OCI-LY1 (cell line): Measurements from ENCODE around the gene VWA3A.
"Not testable (repeated sequence)": the region's sequence is repeated elsewhere in the genome, so short reads cannot be mapped to it uniquely, and the experiment has no call there.

Experiments
- H2AFZ ChIP-seq: fragments of 200-600 bp; sonication (generic), shearing (Covaris generic); 2 replicates; pipeline ENCODE4 v1.6.0; 2014; ENCODE audit warnings: antibody characterized with exemption, mild to moderate bottlenecking, low read length
- H3F3A ChIP-seq: fragments of 200-600 bp; sonication (generic), shearing (Covaris generic); 2 replicates; pipeline ENCODE4 v1.6.0; 2014; ENCODE audit warnings: mild to moderate bottlenecking, antibody characterized with exemption, low read length, moderate library complexity; ENCODE audit not compliant: insufficient read depth
- H3K27ac ChIP-seq: fragments of 200-600 bp; sonication (generic); 2 replicates; pipeline ENCODE4 v1.5.1; 2014; ENCODE audit warnings: low read length, mixed run types, mild to moderate bottlenecking, low read depth; ENCODE audit not compliant: poor library complexity, severe bottlenecking
- H3K27me3 ChIP-seq: fragments of 200-600 bp; sonication (generic); 2 replicates; pipeline ENCODE4 v1.6.0; 2014; ENCODE audit warnings: antibody characterized with exemption, mild to moderate bottlenecking, low read length, moderate library complexity; ENCODE audit not compliant: insufficient read depth
- H3K36me3 ChIP-seq: fragments of 200-600 bp; sonication (generic); 2 replicates; pipeline ENCODE4 v1.6.1; 2014; ENCODE audit warnings: mild to moderate bottlenecking, antibody characterized with exemption, low read length, moderate library complexity, mixed read lengths; ENCODE audit not compliant: insufficient read depth
- H3K4me1 ChIP-seq: fragments of 200-600 bp; sonication (generic); 2 replicates; pipeline ENCODE4 v1.5.1; 2014; ENCODE audit warnings: mild to moderate bottlenecking, low read length, moderate library complexity; ENCODE audit not compliant: insufficient read depth, severe bottlenecking
- H3K4me2 ChIP-seq: fragments of 200-600 bp; sonication (generic), shearing (Covaris generic); 2 replicates; pipeline ENCODE4 v1.6.1; 2014; ENCODE audit warnings: low read length
- H3K4me3 ChIP-seq: fragments of 200-600 bp; sonication (generic); 2 replicates; pipeline ENCODE4 v1.5.1; 2014; ENCODE audit warnings: low read length, low read depth, mild to moderate bottlenecking, mixed read lengths; ENCODE audit not compliant: poor library complexity, severe bottlenecking
- H3K79me2 ChIP-seq: fragments of 200-600 bp; shearing (Covaris generic); 2 replicates; pipeline ENCODE4 v1.6.1; 2016; ENCODE audit warnings: mixed run types, low read length, mixed read lengths; ENCODE audit not compliant: insufficient read depth
- H3K9ac ChIP-seq: fragments of 200-600 bp; sonication (generic), shearing (Covaris generic); 2 replicates; pipeline ENCODE4 v1.6.1; 2014; ENCODE audit warnings: mild to moderate bottlenecking, low read length, mixed read lengths
- H3K9me2 ChIP-seq: fragments of 200-600 bp; sonication (generic), shearing (Covaris generic); 2 replicates; pipeline ENCODE4 v1.6.1; 2014; ENCODE audit warnings: low read depth, mild to moderate bottlenecking, low read length, mixed read lengths
- H3K9me3 ChIP-seq: fragments of 200-600 bp; shearing (Covaris generic); 2 replicates; pipeline ENCODE4 v1.6.1; 2014; ENCODE audit warnings: low read length, mixed read lengths
- H4K20me1 ChIP-seq: fragments of 200-600 bp; sonication (generic), shearing (Covaris generic); 2 replicates; pipeline ENCODE4 v1.6.0; 2016; ENCODE audit warnings: mild to moderate bottlenecking, low read length; ENCODE audit not compliant: insufficient read depth
- EZH2 ChIP-seq: fragments of 200-600 bp; sonication (generic), shearing (Covaris generic); IDR thresholded peaks from 2 replicates; pipeline ENCODE4 v1.8.0; 2017; ENCODE audit warnings: borderline replicate concordance, mixed run types, mild to moderate bottlenecking, antibody characterized with exemption, low read length, moderate library complexity, mixed read lengths
- TF ChIP-seq, protein P1 (sequence below): fragments of 200-600 bp; sonication (generic), shearing (Covaris generic); IDR thresholded peaks from 2 replicates; pipeline ENCODE4 v1.5.1; 2017; ENCODE audit warnings: mild to moderate bottlenecking, antibody characterized with exemption, low read length, moderate library complexity, mixed read lengths

VWA3A gene

DNA sequence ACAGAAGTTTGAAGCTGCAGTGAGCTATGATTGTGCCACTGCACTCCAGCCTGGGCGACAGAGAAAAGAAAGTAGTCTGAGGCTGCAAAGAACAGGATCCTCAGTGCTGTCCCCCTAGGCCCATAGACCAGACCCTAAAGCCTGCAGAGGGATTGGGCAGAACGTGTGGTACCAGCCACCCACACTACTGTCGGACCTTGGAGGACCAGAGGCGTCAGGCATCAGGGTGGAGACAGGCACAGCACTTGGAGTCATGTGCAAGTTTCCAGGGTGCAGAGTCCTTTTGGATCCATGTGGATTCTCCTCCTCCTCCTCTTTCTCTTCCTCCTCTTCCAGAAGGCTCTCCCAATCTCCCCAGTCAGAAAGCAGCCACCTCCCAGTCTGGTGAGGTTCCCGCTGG lies 72.1 kb downstream of the VWA3A start:
- Histone ChIP-seq H3K79me2 (no peaks in the 10 kb centered on the region), H3K9me2 (no peaks in the 10 kb centered on the region), H3K4me1 (no peaks in the 10 kb centered on the region), H3K27me3 (no peaks in the 10 kb centered on the region), H3K27ac (no peak overlapping the region), H3K4me2 (no peak overlapping the region), H3F3A (no peaks in the 10 kb centered on the region), H4K20me1 (no peaks in the 10 kb centered on the region), H3K4me3 (no peak overlapping the region), H3K36me3 (no peaks in the 10 kb centered on the region; the same call in 1 of the 2 replicates), H2AFZ (no peak overlapping the region), H3K9me3 (no peaks in the 10 kb centered on the region), H3K9ac (no peak overlapping the region)
- TF ChIP-seq, protein P1, sequence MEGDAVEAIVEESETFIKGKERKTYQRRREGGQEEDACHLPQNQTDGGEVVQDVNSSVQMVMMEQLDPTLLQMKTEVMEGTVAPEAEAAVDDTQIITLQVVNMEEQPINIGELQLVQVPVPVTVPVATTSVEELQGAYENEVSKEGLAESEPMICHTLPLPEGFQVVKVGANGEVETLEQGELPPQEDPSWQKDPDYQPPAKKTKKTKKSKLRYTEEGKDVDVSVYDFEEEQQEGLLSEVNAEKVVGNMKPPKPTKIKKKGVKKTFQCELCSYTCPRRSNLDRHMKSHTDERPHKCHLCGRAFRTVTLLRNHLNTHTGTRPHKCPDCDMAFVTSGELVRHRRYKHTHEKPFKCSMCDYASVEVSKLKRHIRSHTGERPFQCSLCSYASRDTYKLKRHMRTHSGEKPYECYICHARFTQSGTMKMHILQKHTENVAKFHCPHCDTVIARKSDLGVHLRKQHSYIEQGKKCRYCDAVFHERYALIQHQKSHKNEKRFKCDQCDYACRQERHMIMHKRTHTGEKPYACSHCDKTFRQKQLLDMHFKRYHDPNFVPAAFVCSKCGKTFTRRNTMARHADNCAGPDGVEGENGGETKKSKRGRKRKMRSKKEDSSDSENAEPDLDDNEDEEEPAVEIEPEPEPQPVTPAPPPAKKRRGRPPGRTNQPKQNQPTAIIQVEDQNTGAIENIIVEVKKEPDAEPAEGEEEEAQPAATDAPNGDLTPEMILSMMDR: no peak
- no peak for TF ChIP-seq EZH2

DNA sequence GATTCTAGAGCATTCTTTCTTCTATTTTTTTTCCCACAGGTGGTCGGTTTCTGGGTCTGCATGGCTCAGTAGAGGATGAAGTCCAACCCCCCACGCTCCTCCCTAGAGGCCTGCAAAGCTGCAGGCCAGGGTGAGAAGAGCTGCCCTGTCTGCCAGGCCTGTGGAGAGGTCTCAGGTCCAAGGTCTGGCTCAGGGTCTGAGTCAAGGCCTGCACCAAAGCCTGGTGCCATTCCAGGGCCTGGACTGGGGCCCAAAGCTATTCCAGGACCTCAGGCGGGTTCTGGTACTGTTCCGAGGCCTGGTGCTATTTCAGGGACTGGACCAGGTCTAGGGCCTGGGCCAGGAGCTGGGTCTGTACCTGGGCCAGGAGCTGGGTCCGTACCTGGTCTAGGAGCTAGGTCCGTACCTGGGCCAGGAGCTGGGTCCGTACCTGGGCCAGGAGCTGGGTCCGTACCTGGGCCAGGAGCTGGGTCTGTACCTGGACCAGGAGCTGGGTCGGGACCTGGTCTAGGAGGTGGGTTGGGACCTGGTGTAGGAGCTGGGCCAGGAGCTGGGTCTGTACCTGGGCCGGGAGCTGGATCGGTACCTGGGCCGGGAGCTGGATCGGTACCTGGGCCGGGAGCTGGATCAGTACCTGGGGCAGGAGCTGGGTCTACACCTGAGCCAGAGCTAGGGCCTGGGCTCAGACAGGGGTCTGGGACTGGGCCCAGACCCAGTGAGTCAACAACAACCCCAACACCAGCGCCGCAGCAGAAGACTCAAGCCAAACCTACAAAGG lies 73.4 kb downstream of the VWA3A start:
- Histone ChIP-seq H3K9me3 (no peaks in the 10 kb centered on the region), H3K4me3 (no peak overlapping the region), H3K79me2 (no peaks in the 10 kb centered on the region), H3K4me2 (no peak overlapping the region), H3K4me1 (no peaks in the 10 kb centered on the region), H3F3A (no peaks in the 10 kb centered on the region), H2AFZ (no peak overlapping the region), H3K9me2 (no peaks in the 10 kb centered on the region), H3K9ac (no peak overlapping the region), H3K27ac (no peak overlapping the region), H3K36me3 (no peaks in the 10 kb centered on the region; the same call in 1 of the 2 replicates), H4K20me1 (no peaks in the 10 kb centered on the region), H3K27me3 (no peaks in the 10 kb centered on the region)
- TF ChIP-seq EZH2: no peak
- TF ChIP-seq, protein P1: no peak

GRCh38 chr16:22171953-22172352 lies 79.6 kb downstream of the VWA3A start:
- Histone ChIP-seq H4K20me1 (no peaks in the 10 kb centered on the region), H3K4me1 (no peaks in the 10 kb centered on the region), H3K9me2 (no peaks in the 10 kb centered on the region), H2AFZ (no peak overlapping the region), H3K27ac (no peak overlapping the region), H3K36me3 (no peaks in the 10 kb centered on the region), H3K9me3 (no peaks in the 10 kb centered on the region), H3K27me3 (0 out of 2 replicates have a peak, but pooled peaks cover 8% of the 10 kb centered on the region), H3K4me3 (no peak overlapping the region), H3F3A (no peaks in the 10 kb centered on the region), H3K79me2 (no peaks in the 10 kb centered on the region), H3K4me2 (no peak overlapping the region), H3K9ac (no peak overlapping the region)
- TF ChIP-seq, protein P1: no peak
- TF ChIP-seq EZH2: no peak

- not testable (repeated sequence) for H3K9me2 ChIP-seq, H3K4me1 ChIP-seq, H3K9me3 ChIP-seq, H3K4me3 ChIP-seq, H2AFZ ChIP-seq, H3K4me2 ChIP-seq, H4K20me1 ChIP-seq, H3K79me2 ChIP-seq, H3K27me3 ChIP-seq, H3F3A ChIP-seq, H3K27ac ChIP-seq, H3K36me3 ChIP-seq, H3K9ac ChIP-seq
Measured at GRCh38 chr16:22172642-22173041, 80.3 kb downstream of the VWA3A start.
